Fibroblast of lung (primary cell): ENCODE data around the gene FCGBP. TPM values are rescaled to one million over a fixed set of nuclear protein-coding genes. Genes with fewer than 3 reads are reported as not detected.
"Not testable (repeated sequence)": the region's sequence is repeated elsewhere in the genome, so short reads cannot be mapped to it uniquely, and the experiment has no call there.

ENCODE experiments used
- DNase-seq, 2 donors: peaks; one replicate each; pipeline versions ENCODE4 v3.0.0 to v3.0.0-alpha.2; 2010; ENCODE audit warnings: low read depth in 2 of 2
- H2AFZ ChIP-seq: 2 replicates; pipeline ENCODE4 v1.5.1; 2012; ENCODE audit warnings: low read length, control low read depth, inconsistent platforms
- H3K27ac ChIP-seq: 2 replicates; pipeline ENCODE4 v1.5.1; 2011; ENCODE audit warnings: low read length, control low read depth; ENCODE audit not compliant: insufficient read depth
- H3K27me3 ChIP-seq: 2 replicates; pipeline ENCODE4 v1.5.1; 2011; ENCODE audit warnings: mild to moderate bottlenecking, low read length; ENCODE audit not compliant: control insufficient read depth, insufficient read depth
- H3K36me3 ChIP-seq: 2 replicates; pipeline ENCODE4 v1.5.1; 2011; ENCODE audit warnings: low read length; ENCODE audit not compliant: control insufficient read depth, insufficient read depth
- H3K4me1 ChIP-seq: 2 replicates; pipeline ENCODE4 v1.5.1; 2011; ENCODE audit warnings: low read length; ENCODE audit not compliant: control insufficient read depth, insufficient read depth; ENCODE audit errors: extremely low read depth
- H3K4me2 ChIP-seq: 2 replicates; pipeline ENCODE4 v1.5.1; 2011; ENCODE audit warnings: low read length, control low read depth; ENCODE audit not compliant: insufficient read depth; ENCODE audit errors: extremely low read depth
- H3K4me3 ChIP-seq, 4 experiments: fragments of 200-600 bp in 1 of 4; sonication (generic) in 1 of 4; replicated peaks in 1 of 4; 2 replicates each; pipeline ENCODE4 v1.5.1; 2011 to 2016; ENCODE audit warnings: low read length in 4 of 4, low read depth in 3 of 4, mild to moderate bottlenecking in 3 of 4, control low read depth in 2 of 4, inconsistent platforms in 1 of 4, mixed read lengths in 1 of 4; ENCODE audit not compliant: insufficient read depth in 1 of 4; ENCODE audit errors: control extremely low read depth in 1 of 4
- H3K79me2 ChIP-seq: 2 replicates; pipeline ENCODE4 v1.5.1; 2012; ENCODE audit warnings: mild to moderate bottlenecking, low read length, inconsistent platforms; ENCODE audit not compliant: control insufficient read depth, insufficient read depth
- H3K9ac ChIP-seq: 2 replicates; pipeline ENCODE4 v1.5.1; 2011; ENCODE audit warnings: mild to moderate bottlenecking, low read length, control low read depth; ENCODE audit not compliant: insufficient read depth
- H3K9me3 ChIP-seq: 2 replicates; pipeline ENCODE4 v1.5.1; 2012; ENCODE audit warnings: low read depth, low read length; ENCODE audit not compliant: control insufficient read depth, insufficient read depth
- H4K20me1 ChIP-seq: 2 replicates; pipeline ENCODE4 v1.5.1; 2011; ENCODE audit warnings: low read length; ENCODE audit not compliant: control insufficient read depth, insufficient read depth; ENCODE audit errors: extremely low read depth
- CTCF ChIP-seq, 2 donors: IDR thresholded peaks in 1 of 2; conservative IDR thresholded peaks in 1 of 2; 1 replicate in 1 of 2; 2 replicates in 1 of 2; pipeline ENCODE4 v1.5.1; 2011 to 2012; ENCODE audit warnings: low read length in 2 of 2, control low read depth in 1 of 2, inconsistent platforms in 1 of 2, low read depth in 1 of 2, mild to moderate bottlenecking in 1 of 2
- polyA plus RNA-seq, 2 donors: library from polyadenylated mRNA; depleted of rRNA in 1 of 2; stranded (reverse) in 1 of 2; unstranded in 1 of 2; fragments of >200 nt; gene quantifications; 2 replicates each; pipeline ENCODE4 v1.2.1, GENCODE V29; 2011 to 2012; ENCODE audit warnings: missing spikeins in 1 of 2
- total RNA-seq: library from RNA; depleted of rRNA; stranded (reverse); fragments of >200 nt; gene quantifications from 2 replicates; pipeline ENCODE4 v1.2.1, GENCODE V29; 2014

Gene FCGBP
- total and polyA plus RNA-seq, 2 donors (not counting 1 experiment from before 2014, with no cell fraction given), result 0.02 to 0.33 TPM

GRCh38 chr19:39898858-39899257, 35.6 kb downstream of the FCGBP start:
- H3K36me3 ChIP-seq, H2AFZ ChIP-seq, H3K9ac ChIP-seq, H3K4me2 ChIP-seq, H3K4me3 ChIP-seq, H3K4me1 ChIP-seq, H3K27ac ChIP-seq, DNase-seq, H3K27me3 ChIP-seq, H3K79me2 ChIP-seq, H3K9me3 ChIP-seq, H4K20me1 ChIP-seq: not testable (repeated sequence)

- H3K4me1 ChIP-seq, DNase-seq, H3K27me3 ChIP-seq, H3K9ac ChIP-seq, H3K9me3 ChIP-seq, H3K4me2 ChIP-seq, H4K20me1 ChIP-seq, H3K4me3 ChIP-seq, H2AFZ ChIP-seq, H3K36me3 ChIP-seq, H3K27ac ChIP-seq, H3K79me2 ChIP-seq: not testable (repeated sequence)
- TF ChIP-seq CTCF (conservative IDR thresholded peaks at IDR 0.05 in 1 of 2, IDR thresholded peaks at IDR 0.05 in 1 of 2; ENCODE audit: low read depth in 1 of 2, low read length in 2 of 2), result peak; percentile 31 to 36
Measured at GRCh38 chr19:39897511-39898245, 36.8 kb downstream of the FCGBP start.

GRCh38 chr19:39895096-39895495, 39.3 kb downstream of the FCGBP start:
- H3K36me3 ChIP-seq, H3K27ac ChIP-seq, H3K9me3 ChIP-seq, H4K20me1 ChIP-seq, H3K79me2 ChIP-seq, H3K4me1 ChIP-seq, H3K9ac ChIP-seq, H3K4me2 ChIP-seq, H3K27me3 ChIP-seq, H3K4me3 ChIP-seq, DNase-seq, H2AFZ ChIP-seq: not testable (repeated sequence)

- not testable (repeated sequence) for H3K4me2 ChIP-seq, H2AFZ ChIP-seq, H3K4me1 ChIP-seq, H3K36me3 ChIP-seq, H3K9ac ChIP-seq, H4K20me1 ChIP-seq, DNase-seq, H3K9me3 ChIP-seq, H3K27me3 ChIP-seq, H3K4me3 ChIP-seq, H3K27ac ChIP-seq, H3K79me2 ChIP-seq
Measured at GRCh38 chr19:39894236-39894606, 40.2 kb downstream of the FCGBP start.

- H2AFZ ChIP-seq, DNase-seq, H3K4me1 ChIP-seq, H3K9me3 ChIP-seq, H3K79me2 ChIP-seq, H3K4me3 ChIP-seq, H4K20me1 ChIP-seq, H3K27me3 ChIP-seq, H3K4me2 ChIP-seq, H3K9ac ChIP-seq, H3K27ac ChIP-seq, H3K36me3 ChIP-seq: not testable (repeated sequence)
Measured at GRCh38 chr19:39893366-39894235, 40.8 kb downstream of the FCGBP start.

GRCh38 chr19:39892506-39892902, 41.9 kb downstream of the FCGBP start:
- not testable (repeated sequence) for H3K36me3 ChIP-seq, DNase-seq, H3K27ac ChIP-seq, H4K20me1 ChIP-seq, H3K9ac ChIP-seq, H3K4me2 ChIP-seq, H3K4me3 ChIP-seq, H3K79me2 ChIP-seq, H3K9me3 ChIP-seq, H3K4me1 ChIP-seq, H3K27me3 ChIP-seq, H2AFZ ChIP-seq
